ENCODE results near the gene GADD45A.
"Not testable (repeated sequence)": the region's sequence is repeated elsewhere in the genome, so short reads cannot be mapped to it uniquely, and the experiment has no call there.

- TF ChIP-seq CTCF, EZH2 (IDR thresholded peaks at IDR 0.05): not testable (repeated sequence)
These were observed 27.8 kb upstream of the GADD45A start for GRCh38 chr1:67657152-67657551.
